HG02759 (cell line): ENCODE data around the gene INPP4B.

Source experiments
- ATAC-seq: cut with Tn5 transposase; IDR thresholded peaks from one replicate; pipeline ENCODE4 v1.9.1; 2021; ENCODE audit warnings: mild to moderate bottlenecking, moderate library complexity; ENCODE audit not compliant: unreplicated experiment

INPP4B gene

DNA sequence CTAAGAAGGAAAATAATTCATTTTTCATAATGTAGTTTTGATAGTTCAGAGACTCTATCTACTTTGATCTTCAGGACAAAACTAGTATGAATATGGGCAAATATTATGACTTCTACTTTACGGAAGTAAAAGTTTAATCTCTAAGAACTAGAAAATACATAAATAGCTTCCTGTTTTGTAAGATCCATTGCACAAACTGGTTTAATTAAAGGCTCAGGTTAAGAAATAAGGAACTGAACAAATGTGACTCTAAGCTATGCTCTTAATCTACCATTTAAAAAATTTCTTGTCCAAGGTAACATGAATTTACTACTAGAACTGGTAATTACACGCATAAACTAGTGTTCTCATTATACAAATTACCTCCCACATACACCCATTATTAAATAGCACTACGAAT, 360.6 kb downstream of the INPP4B start:
- no peak for ATAC-seq

GRCh38 chr4:142480244-142480643, 365.9 kb downstream of the INPP4B start:
- ATAC-seq = no peak

DNA sequence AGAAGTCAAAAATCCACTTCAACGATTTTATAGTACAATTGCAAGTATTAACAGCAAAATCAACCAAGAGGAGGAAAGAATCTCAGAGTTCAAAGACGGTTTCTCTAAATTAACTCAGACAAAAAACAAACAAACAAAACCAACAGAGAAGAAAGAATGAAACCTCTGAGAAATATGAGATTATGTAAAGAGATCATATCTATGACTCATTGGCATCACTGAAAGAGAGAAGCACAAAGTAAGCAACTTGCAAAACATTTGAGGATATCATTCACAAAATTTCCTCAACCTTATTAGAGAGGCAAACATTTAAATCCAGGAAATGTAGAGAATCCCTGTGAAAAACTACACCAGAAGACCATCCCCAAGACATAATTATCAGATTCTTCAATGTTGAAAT, 370.4 kb downstream of the INPP4B start:
- no peak for ATAC-seq

DNA sequence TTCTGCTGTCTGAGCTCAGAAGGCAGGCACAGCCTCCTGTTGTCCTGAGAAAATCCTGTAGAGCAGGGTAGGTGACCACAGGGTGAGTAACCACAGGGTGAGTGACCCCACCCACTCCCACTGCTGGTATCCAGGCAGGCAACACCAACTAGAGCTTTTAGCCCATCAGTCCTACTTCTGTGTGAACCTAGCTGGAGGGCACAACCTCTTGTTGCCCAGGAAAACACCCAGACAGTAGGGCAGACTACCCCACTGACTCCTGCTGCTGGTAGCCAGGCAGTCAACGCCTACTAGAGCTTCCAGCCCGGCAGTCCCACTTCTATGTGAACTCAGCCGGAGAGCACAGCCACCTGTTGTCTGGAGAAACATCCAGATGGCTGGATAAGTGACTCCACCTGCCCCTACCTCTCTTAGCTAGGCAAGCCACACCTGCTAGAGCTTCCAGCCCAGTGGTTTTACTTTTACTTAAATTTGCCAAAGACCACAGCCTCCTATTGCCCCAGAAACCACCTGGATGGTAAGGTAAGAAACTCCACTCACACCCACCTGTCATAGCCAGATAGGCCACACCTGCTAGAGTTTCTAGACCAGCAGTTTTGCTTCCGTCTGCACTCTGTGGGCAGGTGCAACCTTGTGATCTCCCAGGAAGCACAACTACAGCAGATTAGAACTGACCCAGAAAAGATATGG, 371.6 kb downstream of the INPP4B start:
- ATAC-seq = no peak

- ATAC-seq = no peak
Measured at GRCh38 chr4:142473960-142474338, 372.2 kb downstream of the INPP4B start.

- no peak for ATAC-seq
Measured at GRCh38 chr4:142473218-142473959, 372.7 kb downstream of the INPP4B start.

DNA sequence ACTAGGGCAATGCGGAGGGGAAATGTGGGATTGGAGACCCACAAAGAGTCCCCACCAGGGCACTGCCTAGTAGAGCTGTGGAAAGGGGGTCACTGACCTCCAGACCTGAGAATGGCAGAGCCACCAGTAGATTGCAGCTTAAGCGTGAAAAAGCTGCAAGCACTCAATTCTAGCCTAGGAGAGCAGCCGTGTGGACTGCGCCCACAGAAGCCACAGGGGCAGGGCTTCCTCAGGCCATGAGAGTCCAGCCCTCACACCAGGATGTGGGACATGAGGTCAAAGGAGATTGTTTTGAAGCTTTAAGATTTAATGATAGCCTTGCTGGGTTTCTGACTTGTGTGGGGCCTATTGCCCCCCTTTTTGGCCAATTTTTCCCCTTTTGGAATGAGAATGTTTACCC, 379.0 kb downstream of the INPP4B start:
- no peak for ATAC-seq

- ATAC-seq = no peak
Measured at GRCh38 chr4:142465526-142465925, 380.6 kb downstream of the INPP4B start.

- ATAC-seq = no peak
Measured at GRCh38 chr4:142463206-142463605, 382.9 kb downstream of the INPP4B start.

- no peak for ATAC-seq
Measured at GRCh38 chr4:142452161-142452855, 393.8 kb downstream of the INPP4B start.

- ATAC-seq = no peak
Measured at GRCh38 chr4:142449771-142450373, 396.2 kb downstream of the INPP4B start.

DNA sequence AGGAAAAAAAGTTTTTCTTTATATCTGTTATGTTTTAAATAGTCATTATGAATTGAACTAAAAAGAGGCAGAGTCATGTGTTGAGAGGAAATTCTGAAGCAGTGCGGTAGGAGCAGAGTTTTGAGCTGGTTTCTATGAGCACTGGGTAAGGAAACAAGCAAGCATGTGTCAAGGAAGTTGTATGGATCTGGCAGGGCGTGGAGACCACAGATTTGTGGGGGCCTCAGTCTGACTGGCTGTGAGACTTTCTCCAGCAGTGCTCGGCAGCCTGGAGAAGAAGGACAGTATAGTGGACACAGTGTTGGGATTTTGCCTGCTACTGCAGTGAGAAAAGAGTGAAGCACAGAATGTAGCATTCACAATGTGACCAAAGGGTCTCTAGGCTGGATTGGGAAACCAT, 399.1 kb downstream of the INPP4B start:
- no peak for ATAC-seq

DNA sequence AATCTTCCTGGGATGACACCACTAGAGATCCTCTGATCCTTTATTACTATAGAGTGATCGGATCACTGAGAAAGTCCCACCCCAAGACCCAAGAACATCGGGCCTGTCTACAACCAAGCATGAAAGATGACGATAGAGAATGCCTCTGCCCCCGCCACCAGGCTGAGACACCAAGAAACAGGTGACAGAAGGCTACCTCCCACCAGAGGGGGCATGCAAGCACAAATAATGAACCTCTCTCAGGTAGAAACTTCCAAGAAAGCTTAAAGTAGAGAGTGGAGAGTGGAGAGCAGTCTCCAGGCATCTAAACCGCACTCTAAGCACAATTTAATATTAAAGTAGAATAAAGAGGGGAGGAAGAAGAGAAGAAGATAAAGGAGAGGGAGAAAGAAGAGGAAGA, 402.6 kb downstream of the INPP4B start:
- no peak for ATAC-seq

GRCh38 chr4:142440093-142440492, 406.0 kb downstream of the INPP4B start:
- no peak for ATAC-seq

- no peak for ATAC-seq
Measured at GRCh38 chr4:142435599-142436235, 410.4 kb downstream of the INPP4B start.

GRCh38 chr4:142434519-142435224, 411.4 kb downstream of the INPP4B start:
- no peak for ATAC-seq

DNA sequence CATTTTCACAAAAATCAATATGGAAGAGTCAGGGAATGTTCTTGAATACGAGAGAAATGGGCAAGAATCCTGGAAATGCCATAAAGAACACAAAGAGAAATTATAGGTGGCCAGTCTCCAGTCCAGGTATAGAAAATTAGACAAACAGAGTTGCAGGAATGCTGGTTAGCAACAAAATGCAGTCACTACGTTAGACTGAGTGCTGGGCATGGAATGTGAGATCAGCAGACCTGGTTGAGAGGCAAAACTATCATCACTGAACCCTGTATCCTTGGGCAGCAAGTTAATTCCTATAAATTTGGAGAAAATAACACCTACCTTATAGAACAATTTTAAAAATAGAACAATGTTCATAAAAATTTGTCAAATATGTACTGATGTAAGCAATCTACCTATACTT, 417.4 kb downstream of the INPP4B start:
- ATAC-seq = no peak

DNA sequence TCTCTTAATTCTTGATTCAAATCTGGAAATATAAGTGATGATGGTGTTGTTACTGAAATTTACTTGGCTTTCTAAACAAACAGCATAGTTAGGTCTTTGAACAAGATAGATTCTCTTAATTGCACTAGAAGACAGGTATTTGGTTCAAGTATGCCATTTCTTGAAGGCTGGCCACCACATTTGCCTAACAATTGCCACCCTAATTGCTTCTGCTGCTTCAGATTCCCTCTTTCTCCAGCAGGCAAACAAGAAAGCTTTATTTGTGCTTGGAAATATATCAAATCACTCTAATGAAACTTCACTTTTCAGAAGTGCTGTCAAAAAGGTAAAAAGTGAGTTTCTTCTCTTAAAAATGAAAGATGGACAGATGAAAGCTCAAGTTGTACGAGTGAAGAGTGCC, 418.6 kb downstream of the INPP4B start:
- ATAC-seq = no peak

- no peak for ATAC-seq
Measured at GRCh38 chr4:142423861-142424260, 422.2 kb downstream of the INPP4B start.

DNA sequence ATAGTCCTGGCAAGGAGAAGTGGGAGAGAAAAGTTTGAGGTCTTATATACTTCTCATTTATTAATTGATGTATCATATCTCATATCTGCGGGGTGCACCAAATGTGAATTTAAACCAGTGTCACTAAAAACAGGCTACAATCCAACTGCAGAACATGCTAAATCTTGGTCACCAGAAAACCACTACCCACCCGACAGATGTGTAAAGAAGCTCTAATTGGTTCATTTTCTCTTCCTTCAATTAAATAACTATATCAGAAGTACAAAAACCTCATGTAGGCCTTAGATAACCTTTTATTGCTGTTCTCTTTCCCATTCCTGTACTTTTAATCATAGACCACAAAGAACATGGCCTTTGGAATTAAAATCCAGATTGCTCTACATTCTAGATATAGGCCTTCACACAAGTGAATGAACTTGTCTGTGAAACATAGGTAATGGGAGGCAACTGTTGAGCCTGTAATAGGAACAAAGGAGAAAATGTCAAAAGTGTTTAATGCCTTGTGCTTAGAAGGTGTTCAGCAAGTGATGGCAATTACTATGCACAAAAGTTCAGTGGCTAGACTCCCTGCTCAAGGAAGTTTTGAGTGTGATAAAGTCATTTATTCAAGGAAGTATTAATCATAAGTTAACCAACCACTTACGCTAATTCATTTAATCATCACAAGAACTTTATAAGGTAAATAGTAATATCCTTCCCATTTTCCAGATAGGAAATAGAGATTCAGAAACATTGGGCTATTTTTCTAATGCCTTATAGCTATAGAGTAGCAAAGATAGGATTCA, 425.6 kb downstream of the INPP4B start:
- no peak for ATAC-seq
